Right renal cortex interstitium (tissue), 3 donors: ENCODE results near the gene COMP. TPM values are rescaled to one million over a fixed set of nuclear protein-coding genes. Genes with fewer than 3 reads are reported as not detected.
"Not testable (repeated sequence)": the region's sequence is repeated elsewhere in the genome, so short reads cannot be mapped to it uniquely, and the experiment has no call there.

Experiments
- DNase-seq, 3 donors: peaks; one replicate each; pipeline ENCODE4 v3.0.0-alpha.2; 2013; ENCODE audit warnings: low read depth in 3 of 3, low spot score in 2 of 3
- polyA plus RNA-seq, 3 donors: library from polyadenylated mRNA; unstranded; fragments of 120-200 nt; gene quantifications; one replicate each; pipeline ENCODE4 v1.2.1, GENCODE V29; 2013; ENCODE audit not compliant: insufficient read length in 3 of 3

The COMP gene
- polyA plus RNA-seq, result under 1 TPM; 0.04 to 0.10 (median 0.07) TPM

DNA sequence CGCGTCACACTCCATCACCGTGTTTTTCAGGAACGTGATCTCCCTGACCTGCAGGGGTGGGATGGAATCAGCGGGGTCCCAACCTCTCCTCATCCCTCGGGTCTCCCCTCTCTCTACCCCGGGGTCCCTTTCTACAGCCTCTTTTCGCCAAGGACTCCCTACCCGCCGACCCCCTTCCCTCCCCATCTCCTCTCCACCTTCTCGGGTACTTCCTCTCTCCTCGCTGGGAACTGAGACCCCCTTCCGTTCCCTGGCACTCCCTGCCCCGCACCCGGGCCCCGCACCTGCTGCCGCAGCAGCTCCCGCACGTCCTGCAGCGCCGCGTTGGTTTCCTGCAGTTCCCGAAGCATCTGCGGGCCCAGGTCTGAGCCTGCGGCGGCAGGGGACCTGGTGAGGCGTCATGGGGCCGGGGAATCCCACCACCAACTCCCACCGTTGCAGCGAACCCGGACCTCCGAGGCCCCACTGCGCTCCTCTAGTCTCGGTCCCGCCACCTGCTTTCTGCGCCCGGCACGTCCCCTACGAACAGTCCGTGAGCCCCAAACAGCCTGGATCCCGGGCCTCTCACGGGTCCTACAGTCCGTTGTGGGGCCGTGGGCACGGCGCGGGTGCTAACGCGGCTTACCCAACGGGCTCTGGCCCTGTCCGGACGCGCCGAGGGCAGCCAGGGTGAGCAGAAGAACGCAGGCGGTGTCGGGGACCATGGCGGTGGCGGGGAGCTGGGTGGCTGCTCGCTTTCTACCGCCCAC, at the start of gene COMP:
COMP (minus strand) TSS at position 740 of the 749 bp plus-strand sequence; CDS start at position 704, 36 bp downstream.
- no peak for DNase-seq

DNA sequence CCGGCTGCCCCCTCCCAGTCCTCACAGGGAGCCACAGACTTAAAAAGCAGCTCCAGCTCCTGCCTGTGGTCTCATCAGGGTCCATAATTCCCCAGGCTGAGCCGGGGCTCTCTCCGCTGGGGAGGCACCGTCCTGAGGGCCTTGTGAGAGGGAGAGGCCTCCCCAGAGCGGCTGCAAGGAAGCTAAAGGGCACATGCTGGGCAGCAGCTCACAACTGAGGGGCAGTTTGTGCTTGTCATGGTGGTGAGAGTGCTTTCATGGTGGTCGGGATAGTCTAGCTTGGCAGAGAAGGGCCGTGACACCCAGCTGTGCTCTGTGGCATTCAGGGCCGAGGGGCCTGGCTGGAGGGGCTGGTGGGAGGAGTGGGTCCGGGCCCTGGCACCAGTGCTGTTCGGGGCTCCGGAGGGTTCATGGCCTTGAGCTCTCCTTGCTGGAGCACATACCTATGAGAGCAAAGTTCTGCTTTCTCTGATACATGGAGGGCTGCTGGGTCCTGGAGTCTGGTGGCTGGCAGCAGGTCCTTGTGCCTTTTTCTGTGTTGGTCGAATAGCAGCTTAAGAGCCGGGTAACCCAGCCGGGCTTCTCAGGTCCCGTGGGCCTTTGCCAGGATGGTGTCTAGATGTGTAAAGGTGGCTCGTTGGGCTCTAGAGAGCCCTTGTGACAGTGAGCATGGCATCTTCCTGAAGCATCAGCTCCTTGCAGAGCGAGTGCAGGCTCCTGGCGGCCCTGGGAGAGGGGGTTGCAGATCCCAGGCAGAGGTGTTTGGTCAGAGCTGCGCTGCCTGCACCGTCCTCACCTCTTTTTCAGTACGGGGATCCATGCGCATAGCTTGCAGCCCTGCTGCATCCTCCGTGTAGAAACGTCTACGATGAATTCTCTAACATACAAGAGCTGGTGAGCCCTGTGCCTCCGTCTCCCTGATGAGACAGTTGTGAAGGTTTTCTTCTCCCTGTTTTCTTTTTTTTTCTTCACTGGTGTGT, 49.5 kb upstream of the COMP start:
- DNase-seq, result no peak

DNA sequence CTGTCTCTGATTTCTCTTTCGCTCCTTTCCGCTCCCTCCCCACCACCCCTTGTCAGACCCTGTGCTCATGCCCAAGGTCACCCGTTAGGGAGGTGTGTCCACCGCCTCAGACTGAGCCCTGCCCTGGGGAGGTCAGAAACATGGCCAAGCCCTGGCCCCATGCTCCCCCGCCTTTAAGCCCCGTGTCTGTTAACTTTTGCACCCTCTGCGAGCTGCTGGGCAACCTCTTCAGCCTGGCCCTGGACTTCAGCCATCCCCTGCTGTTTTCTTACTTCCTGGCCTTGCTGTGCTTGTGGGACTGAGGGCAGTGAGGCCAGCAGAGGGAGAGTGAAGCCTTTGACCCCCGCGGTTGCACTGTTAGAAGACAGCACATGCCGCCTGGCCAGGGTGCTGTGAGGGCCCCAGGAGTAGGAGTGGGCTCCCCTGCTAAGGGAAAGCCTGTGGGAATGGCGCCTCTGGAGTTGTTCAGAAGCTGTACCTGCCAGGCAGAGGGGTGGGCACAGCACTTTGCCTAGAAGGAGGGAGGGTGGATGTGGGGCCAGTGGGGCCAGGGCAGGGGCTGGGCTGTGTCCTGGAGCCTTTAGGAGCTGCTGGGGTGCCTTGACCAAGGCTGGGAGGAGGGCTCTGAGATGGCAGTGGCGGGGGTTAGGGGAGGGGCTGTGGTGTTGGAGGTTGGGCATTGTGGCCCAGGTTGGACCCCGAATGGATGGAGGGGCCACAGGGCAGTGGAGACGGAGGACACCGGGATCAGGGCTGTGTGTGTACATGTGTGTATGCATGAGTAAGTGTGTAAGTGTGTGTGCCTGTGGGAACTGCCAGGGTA, 48.6 kb upstream of the COMP start:
- DNase-seq, result no peak

DNA sequence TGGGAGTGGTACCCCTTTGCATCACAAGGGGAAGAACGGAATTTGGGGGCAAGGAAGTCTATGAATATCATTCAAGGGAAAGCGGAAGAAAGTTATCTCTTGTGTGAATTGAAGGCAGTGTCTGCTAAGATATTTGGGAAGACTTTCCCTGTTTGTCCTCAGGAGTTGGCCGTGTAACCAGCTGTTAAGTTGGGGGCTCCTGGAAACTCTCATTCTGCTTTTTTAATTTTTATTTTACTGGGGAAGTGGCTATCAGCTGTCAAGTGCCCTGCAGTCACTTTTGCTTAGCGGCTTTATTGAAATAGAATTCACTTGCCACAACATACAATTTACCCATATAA, 43.5 kb upstream of the COMP start:
- DNase-seq, result no peak

DNA sequence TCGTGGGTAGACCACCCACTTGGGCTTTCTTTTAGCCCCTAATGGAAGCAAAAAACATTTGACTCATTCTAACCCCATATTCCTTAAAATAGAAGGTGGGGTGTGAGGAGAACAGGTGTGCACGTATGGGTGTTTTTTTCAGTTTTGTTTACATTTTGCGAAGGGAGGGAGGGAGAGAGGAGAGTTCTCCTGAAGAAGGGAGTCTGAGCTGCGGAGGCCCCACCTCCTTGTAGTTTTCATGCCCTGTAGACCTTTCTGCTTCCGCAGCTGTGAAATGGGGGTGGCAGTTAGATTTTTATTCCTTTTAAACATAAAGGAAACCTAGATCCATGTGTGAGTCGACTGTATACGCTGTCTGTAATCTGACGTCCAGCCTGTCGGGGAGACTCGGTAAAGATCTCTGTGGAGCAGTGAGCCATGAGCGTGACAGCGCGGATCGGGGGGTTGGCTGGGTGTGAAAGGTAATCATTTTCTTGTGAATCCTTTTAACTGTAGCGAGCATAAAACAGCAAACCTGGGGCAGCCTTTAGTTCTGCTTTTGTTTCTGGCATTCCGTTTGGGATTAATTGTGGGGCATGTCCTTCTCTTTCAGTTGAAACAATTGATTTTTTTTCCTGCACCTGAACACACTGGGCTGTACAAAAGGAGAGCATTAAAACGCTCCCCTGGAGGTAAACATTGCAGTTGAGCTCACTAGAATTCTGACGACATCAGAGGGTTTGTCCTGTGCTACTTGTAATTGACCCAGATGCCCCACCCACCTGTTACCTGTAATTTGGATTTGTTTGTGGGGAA, 42.9 kb upstream of the COMP start:
- DNase-seq, result no peak

DNA sequence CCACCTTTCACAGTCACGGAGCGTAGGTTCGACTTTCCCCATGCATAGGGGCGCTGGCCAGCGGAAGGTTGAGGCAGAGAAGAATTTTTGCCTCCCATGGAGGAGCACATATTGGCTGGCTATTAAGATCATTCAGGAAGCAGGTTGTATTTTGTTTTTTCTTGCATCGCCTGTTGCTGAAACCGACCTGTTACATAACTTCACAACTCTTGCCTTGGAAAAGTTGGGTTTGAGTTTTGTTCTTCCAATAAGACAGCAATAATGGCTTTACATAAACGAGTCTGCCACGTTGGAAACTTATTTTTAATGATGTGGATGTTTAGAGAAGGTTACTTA, 42.0 kb upstream of the COMP start:
- no peak for DNase-seq

DNA sequence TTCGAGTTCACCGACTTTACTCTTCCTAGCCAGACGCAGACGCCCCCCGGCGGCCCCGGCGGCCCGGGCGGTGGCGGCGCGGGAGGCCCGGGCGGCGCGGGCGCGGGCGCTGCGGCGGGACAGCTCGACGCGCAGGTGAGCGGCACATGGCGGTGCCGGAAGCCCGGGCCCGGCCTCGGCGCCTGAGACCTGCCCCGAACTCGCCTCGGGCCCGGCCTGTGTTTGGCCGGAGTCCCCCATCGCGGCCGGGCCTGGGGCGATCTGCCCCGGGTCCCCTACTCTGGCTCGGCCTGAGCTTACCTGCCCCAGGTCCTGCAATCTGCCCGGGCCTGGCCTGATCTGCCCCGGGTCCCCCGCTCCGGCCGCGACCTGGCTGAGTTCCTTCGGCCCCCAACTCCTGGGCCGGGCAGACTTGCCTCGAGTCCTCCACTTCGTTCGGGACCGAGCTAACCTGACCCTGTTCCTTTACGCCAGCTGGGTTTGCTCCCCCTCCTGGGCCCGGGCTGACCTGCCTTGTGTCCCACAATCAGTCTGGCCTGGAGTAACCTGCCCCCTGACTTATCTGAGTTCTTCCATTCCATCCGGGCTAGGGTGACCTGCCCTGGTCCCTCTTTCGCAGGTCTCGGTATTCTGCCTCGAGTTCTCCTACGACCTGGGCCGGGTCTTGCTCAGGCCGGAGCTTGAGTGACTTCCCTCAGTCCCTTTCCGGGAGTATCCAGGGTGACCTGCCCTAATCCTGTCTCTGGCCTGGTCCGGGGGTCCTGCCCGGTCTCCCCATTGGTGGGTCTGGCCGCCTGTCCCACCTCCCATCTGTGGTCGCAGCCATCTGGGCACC, 41.4 kb upstream of the COMP start:
- no peak for DNase-seq

DNA sequence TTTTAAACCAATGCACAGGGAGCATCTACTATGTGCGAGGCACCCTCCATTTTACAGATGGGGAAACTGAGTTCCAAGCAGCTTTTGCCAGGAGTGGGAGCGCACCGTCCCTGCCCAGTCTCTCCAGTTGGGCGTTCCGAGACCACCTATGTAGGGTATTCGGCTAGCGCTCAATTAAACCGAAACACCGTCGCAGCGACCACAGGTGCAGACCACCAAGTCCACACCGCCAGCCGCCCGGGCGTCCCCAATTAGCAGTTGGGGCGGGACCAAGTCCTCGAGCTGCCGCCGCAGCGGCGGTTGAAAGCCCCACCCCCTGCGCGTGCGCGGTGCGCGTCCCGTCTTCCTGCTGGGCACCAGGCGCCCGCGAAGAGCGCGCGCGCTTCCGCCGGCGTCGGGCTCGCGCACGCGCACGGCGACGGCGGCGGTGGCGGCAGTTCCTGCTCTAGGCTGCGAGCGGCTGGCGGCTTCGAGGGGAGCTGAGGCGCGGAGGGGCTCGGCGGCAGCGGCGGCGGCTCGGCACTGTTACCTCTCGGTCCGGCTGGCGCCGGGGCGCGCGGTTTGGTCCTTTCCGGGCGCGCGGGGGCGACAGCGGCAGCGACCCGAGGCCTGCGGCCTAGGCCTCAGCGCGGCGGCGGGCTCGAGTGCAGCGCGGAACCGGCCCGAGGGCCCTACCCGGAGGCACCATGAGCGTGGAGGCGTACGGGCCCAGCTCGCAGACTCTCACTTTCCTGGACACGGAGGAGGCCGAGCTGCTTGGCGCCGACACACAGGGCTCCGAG, 40.6 kb upstream of the COMP start, which contains the start of gene UPF1:
UPF1 (plus strand) TSS at position 436 of the 782 bp plus-strand sequence; CDS start at position 687, 251 bp downstream.
- peak; percentile 76 to 91 (median 89) for DNase-seq

DNA sequence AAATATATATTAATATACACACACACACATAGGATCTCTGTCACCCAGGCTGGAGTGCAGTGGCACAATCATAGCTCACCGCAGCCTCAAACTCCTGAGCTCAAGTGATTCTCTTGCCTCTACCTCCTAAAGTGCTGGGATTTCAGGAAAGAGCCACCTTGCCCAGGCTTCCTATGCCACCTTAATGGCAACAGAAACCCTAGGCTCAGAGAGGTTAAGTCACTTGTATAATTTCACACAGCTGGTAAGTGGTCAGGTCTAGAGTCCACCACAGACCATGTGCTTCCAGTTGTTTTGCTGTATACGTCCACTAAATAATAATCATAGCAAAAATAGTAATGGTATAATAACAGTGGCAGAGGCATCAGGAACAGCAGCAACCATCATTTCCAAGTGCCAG, 39.4 kb upstream of the COMP start:
- DNase-seq, result no peak

DNA sequence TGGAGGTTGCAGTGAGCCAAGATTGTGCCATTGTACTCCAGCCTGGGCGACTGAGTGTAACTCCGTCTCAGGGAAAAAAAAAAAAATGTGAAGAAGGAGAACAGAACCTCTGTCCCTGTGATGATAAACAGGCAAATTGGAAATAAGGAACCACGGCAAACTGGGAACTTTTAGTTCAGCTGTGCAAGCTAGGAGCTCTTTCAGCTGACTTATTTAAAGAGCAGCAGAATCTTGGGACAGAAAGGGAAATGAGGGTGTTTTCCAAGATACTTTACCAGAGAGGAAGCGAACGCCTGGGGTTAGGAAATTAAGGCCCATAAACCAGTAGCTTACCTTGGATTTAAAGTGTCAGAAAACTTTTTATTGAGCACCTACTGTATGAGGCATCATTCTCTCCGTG, 37.7 kb upstream of the COMP start:
- no peak for DNase-seq

DNA sequence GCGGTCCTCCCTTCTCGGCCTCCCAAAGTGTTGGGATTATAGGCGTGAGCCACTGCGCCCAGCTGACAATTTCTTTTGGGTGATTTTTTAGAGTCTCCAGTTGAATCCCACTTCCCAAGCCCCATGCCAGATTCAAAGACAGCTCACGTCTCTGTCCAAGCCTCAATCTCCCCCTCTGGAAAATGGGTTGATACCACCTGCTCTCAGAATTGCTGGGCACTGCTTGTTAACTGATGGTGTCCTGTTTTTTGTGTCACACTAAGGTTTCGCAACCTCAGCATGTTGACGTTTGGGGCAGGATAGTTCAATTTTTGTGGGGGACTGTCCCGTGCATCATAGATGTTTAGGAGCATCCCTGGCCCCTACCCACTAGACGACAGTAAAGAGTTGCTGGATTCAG, 26.5 kb upstream of the COMP start:
- no peak for DNase-seq

DNA sequence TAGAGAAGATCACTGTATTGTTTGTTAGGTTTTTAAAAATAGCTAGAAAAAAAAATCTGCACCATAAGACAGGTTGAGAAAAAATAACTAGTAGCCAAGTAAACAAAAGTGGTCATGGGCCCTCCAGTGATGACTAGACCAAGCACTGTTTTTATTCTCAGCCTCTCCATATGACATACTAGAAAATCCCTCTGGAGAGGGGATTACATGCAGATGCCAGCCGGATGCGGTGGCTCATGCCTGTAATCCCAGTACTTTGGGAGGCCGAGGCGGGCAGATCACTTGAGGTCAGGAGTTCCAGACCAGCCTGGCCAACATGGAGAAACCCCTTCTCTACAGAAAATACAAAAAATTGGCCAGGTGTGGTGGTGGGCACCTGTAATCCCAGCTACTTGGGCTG, 25.5 kb upstream of the COMP start:
- not testable (repeated sequence) for DNase-seq

DNA sequence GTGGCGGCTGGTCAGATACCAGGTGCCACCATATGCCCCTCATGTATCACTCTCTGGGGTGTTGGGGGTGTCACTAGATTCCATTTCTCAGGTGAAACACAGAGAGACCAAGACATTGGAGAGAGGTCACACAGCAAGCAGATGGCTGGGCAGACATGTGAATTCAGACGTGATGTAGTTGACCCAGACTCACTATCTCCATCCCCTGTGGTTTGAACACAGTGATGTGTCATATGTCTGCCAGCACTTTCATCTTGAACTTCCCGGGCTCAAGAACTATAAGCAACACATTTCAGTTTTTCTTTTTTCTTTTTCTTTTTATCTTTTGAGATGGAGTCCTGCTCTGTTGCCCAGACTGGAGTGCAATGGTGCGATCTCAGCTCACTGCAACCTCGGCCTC, 24.6 kb upstream of the COMP start:
- no peak for DNase-seq

DNA sequence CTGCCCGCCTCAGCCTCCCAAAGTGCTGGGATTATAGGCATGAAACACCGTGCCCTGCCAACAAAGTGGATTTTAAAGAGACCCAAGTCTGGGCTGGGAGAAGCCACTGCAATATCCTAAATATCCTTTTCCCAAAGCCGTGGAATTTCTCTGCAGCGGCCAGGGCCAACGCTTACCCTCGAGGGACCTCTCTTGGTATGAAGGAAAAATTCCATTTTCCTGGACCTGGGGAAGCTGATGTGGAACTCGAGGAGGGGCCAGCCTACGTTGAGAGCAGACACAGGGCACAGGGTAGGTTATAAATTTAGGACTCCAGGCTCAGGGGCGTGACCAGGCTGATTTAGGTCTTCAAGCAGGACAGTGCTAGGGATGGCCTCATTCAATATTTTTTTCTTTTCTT, 23.0 kb upstream of the COMP start:
- no peak for DNase-seq

DNA sequence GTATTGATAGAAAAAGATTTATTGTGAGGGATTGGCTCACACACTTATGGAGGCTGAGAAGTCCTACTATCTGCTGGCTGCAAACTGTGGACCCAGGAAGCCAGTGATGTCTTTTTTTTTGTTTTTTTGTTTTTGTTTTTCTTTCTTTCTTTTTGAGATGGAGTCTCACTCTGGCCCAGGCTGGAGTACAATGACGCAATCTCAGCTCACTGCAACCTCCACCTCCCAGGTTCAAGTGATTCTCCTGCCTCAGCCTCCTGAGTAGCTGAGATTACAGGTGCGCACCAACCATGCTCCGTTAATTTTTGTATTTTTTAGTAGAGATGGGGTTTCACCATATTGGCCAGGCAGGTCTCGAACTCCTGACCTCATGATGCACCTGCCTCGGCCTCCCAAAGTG, 20.5 kb upstream of the COMP start:
- DNase-seq, result not testable (repeated sequence)

DNA sequence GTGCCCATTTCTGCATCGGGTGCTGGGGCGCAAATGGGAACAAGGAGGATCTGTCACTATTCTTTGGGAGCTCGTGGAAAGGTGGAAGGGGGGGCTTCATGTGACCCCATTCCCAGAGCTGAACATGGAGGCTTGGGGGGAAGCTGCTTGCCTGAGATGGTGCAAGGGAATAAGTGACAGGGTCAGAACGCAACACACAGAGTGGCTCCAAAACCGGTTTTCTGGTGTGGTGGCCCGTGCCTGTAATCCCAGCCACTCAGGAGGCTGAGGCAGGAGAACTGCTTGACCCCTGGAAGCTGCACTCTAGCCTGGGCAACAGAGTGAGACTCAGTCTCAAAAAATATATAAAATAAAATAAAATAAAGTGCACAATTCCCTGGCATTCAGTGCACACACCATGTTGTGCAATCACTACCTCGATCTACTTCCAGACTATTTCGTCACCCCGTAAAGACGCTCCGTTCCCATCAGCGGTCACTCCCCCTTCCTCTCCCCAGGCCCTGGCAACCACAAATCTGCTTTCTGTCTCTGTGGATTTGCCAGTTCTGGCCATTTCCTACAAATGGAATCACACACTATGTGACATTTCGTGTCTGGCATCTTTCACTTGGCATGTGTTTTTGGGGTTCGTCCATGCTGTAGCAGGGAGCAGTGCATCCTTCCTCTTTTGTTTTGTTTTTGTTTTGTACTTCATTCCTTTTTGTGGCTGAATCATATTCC, 18.2 kb upstream of the COMP start:
- DNase-seq, result no peak

DNA sequence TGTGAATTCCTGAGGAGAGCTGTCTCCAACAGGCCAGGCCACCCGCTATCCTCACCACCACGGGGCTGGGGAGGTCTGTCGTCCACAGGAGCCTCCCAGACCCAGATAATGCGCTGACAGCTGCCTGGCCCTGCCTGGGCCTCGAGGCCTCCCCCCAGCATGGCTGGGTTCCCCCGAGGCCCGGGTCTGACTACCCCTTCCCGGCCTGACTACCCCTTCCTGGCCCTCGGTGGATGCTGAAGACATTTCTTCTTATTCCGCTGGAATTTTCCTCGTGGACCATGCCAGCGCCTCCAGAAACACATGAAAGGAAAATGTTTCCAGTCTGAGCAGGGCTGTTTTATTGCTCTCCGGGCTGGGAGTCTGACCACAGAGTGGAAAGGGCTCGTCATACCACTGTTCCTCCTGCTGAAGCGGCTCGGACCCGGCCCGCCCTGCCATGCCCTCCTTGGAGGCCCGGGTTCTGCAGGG, 16.8 kb upstream of the COMP start:
- no peak for DNase-seq

DNA sequence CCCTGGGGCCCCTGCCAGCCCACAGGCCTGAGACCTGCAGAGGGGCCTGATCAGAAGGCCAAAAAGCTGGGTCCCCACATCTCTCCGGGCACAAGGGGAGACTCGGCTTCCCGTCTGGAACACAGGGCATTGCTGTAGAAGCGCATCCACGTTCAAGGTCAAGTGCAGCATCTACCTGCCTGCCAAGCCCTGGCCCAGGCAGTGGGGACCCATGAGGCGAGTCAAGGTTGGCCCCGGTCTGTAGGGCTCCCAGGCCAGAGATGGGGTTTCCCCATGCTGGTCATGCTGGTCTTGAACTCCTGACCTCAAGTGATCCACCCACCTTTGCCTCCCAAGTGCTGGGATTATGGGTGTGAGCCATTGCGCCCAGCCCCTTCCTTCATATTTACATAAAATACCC, 13.5 kb upstream of the COMP start:
- DNase-seq, result no peak
